Measurements from ENCODE around the gene INTS14. TPM values are rescaled to one million over a fixed set of nuclear protein-coding genes. Genes with fewer than 3 reads are reported as not detected.

The INTS14 gene
- total and polyA plus RNA-seq, 10 donors = 17.2 to 71.3 (median 38.9) TPM

- Histone ChIP-seq H3K36me3 (peaks cover 1 to 96% (median 46%) of the 10 kb centered on the region in 6 donors), H3K27me3 (replicated peaks in 1 of 7) (no peaks in the 10 kb centered on the region), H3K9me3 (no peaks in the 10 kb centered on the region), H3K4me1 (no peaks in the 10 kb centered on the region), H3K27ac (no peak overlapping the region), H3K4me3 (no peak overlapping the region)
- no peak for TF ChIP-seq CTCF (IDR thresholded peaks at IDR 0.05 in 8 of 11, conservative IDR thresholded peaks at IDR 0.05 in 3 of 11)
- no peak for TF ChIP-seq POLR2A (IDR thresholded peaks at IDR 0.05)
- no peak for TF ChIP-seq POLR2AphosphoS5 (IDR thresholded peaks at IDR 0.05)
- intact Hi-C loops (cut with DNase I; ENCODE audit: low total_unique reads) = no loop called here
- DNase-seq = no peak
Observed at GRCh38 chr15:65559941-65560340, 51.0 kb downstream of the INTS14 start.

GRCh38 chr15:65558997-65559760 lies 51.8 kb downstream of the INTS14 start:
- WGBS, 5 donors = 86 to 95% (median 91%) methylated on average over 6 of the region's 6 CpGs
- no peak for DNase-seq
- Histone ChIP-seq H3K27ac (no peak overlapping the region), H3K4me3 (no peak overlapping the region), H3K27me3 (replicated peaks in 1 of 7) (no peaks in the 10 kb centered on the region), H3K9me3 (no peaks in the 10 kb centered on the region), H3K4me1 (no peaks in the 10 kb centered on the region), H3K36me3 (peaks cover 0 to 96% (median 40%) of the 10 kb centered on the region in 6 donors)
- TF ChIP-seq CTCF (IDR thresholded peaks at IDR 0.05 in 8 of 11, conservative IDR thresholded peaks at IDR 0.05 in 3 of 11) (no peak), POLR2AphosphoS5 (IDR thresholded peaks at IDR 0.05) (no peak), POLR2A (IDR thresholded peaks at IDR 0.05) (no peak)
- intact Hi-C loops (cut with DNase I; ENCODE audit: low total_unique reads) = no loop called here

GRCh38 chr15:65558336-65558735 lies 52.6 kb downstream of the INTS14 start:
- no peak overlapping the region for H3K27ac ChIP-seq
- H3K36me3 ChIP-seq = peaks cover 0 to 96% (median 32%) of the 10 kb centered on the region in 6 donors
- 88 to 93% (median 91%) methylated on average over 5 of the region's 5 CpGs for whole genome bisulfite sequencing, 5 donors

More at GRCh38 chr15:65558336-65558735, 52.6 kb downstream of the INTS14 start:
- DNase-seq = no peak
- Histone ChIP-seq H3K27me3 (replicated peaks in 1 of 7) (no peaks in the 10 kb centered on the region), H3K4me3 (no peak overlapping the region), H3K4me1 (no peaks in the 10 kb centered on the region), H3K9me3 (no peaks in the 10 kb centered on the region)
- no peak for TF ChIP-seq POLR2A (IDR thresholded peaks at IDR 0.05)
- TF ChIP-seq POLR2AphosphoS5 (IDR thresholded peaks at IDR 0.05) = no peak
- no peak for TF ChIP-seq CTCF (IDR thresholded peaks at IDR 0.05 in 8 of 11, conservative IDR thresholded peaks at IDR 0.05 in 3 of 11)
- intact Hi-C loops (cut with DNase I; ENCODE audit: low total_unique reads) = no loop called here

Measured in spleen (tissue), 11 donors.